ENCODE results near the gene PES1. TPM values are rescaled to one million over a fixed set of nuclear protein-coding genes. Genes with fewer than 3 reads are reported as not detected.
"Not testable (repeated sequence)": the region's sequence is repeated elsewhere in the genome, so short reads cannot be mapped to it uniquely, and the experiment has no call there.

PES1 gene
- total and polyA plus RNA-seq, 12 donors = 16.3 to 51.7 (median 25.6) TPM

- H3K27me3 ChIP-seq = no peaks in the 10 kb centered on the region
- no peaks in the 10 kb centered on the region for H3K9me3 ChIP-seq
- DNase-seq = no peak
- WGBS, 2 donors = 92 to 93% methylated on average over 19 to 29 of the region's 29 CpGs
- TF ChIP-seq CTCF (IDR thresholded peaks at IDR 0.05) = no peak
- no peak overlapping the region for H3K4me3 ChIP-seq
- intact Hi-C loops (cut with DNase I) = no loop called here
- no peak overlapping the region for H3K27ac ChIP-seq
- peaks cover 0 to 5% (median 4%) of the 10 kb centered on the region in 9 donors for H3K4me1 ChIP-seq
- ATAC-seq = no peak
- H3K36me3 ChIP-seq = no peaks in the 10 kb centered on the region
Measured at GRCh38 chr22:30596886-30597285, 5.2 kb upstream of the PES1 start.

- no peak for DNase-seq
- intact Hi-C loops (cut with DNase I) = no loop called here
- WGBS, 2 donors = 59 to 73% methylated on average over 2 of the region's 2 CpGs
- H3K4me3 ChIP-seq = no peak overlapping the region
- no peaks in the 10 kb centered on the region for H3K36me3 ChIP-seq
- no peaks in the 10 kb centered on the region for H3K27me3 ChIP-seq
- H3K4me1 ChIP-seq = peaks cover 0 to 7% (median 6%) of the 10 kb centered on the region in 9 donors
- TF ChIP-seq CTCF (IDR thresholded peaks at IDR 0.05) = no peak
- ATAC-seq = no peak
- no peak overlapping the region for H3K27ac ChIP-seq
- H3K9me3 ChIP-seq = no peaks in the 10 kb centered on the region
Measured at GRCh38 chr22:30596199-30596598, 4.5 kb upstream of the PES1 start.

- H3K4me3 ChIP-seq = peak overlapping the region in 9 of 10 donors; percentile 51 to 94 (median 81)
Measured at GRCh38 chr22:30592360-30592713, 627 bp upstream of the PES1 start.

GRCh38 chr22:30591191-30591587 is 521 bp downstream of the PES1 start:
- WGBS, 2 donors = 2% methylated on average over 14 of the region's 14 CpGs
- DNase-seq (no peak), ATAC-seq (no peak)
- peak overlapping the region in 9 of 10 donors; percentile 41 to 92 (median 81) for H3K27ac ChIP-seq
- no peak for TF ChIP-seq CTCF (IDR thresholded peaks at IDR 0.05)
- peak overlapping the region; percentile 51 to 94 (median 78) for H3K4me3 ChIP-seq
- peaks cover 3 to 21% (median 19%) of the 10 kb centered on the region in 9 donors for H3K4me1 ChIP-seq
- no peaks in the 10 kb centered on the region for H3K9me3 ChIP-seq
- H3K36me3 ChIP-seq = peaks cover 0 to 35% (median 25%) of the 10 kb centered on the region in 9 donors
- no peaks in the 10 kb centered on the region for H3K27me3 ChIP-seq
- intact Hi-C loops (cut with DNase I) = no loop called here

More at GRCh38 chr22:30592360-30592713, 627 bp upstream of the PES1 start:
- DNase-seq; intact Hi-C loops (cut with DNase I); H3K27me3 ChIP-seq; H3K9me3 ChIP-seq: not testable (repeated sequence)
- Histone ChIP-seq H3K4me1 (peaks cover 3 to 21% (median 19%) of the 10 kb centered on the region in 9 donors), H3K36me3 (peaks cover 0 to 23% (median 14%) of the 10 kb centered on the region in 9 donors), H3K27ac (peak overlapping the region in 5 of 10 donors; percentile 77 to 92 (median 81))
- ATAC-seq = peak in 1 of 8 donors; percentile 2
- 35% methylated on average over 18 of the region's 18 CpGs for WGBS, 2 donors

GRCh38 chr22:30586414-30586813 is 5.3 kb downstream of the PES1 start:
- TF ChIP-seq CTCF (IDR thresholded peaks at IDR 0.05) = no peak
- 97 to 98% methylated on average over 8 of the region's 8 CpGs for WGBS, 2 donors
- Histone ChIP-seq H3K4me1 (peaks cover 3 to 17% (median 15%) of the 10 kb centered on the region in 9 donors), H3K27me3 (no peaks in the 10 kb centered on the region), H3K27ac (no peak overlapping the region), H3K9me3 (no peaks in the 10 kb centered on the region), H3K4me3 (no peak overlapping the region), H3K36me3 (peaks cover 0 to 82% (median 62%) of the 10 kb centered on the region in 9 donors)
- DNase-seq = no peak
- intact Hi-C loops (cut with DNase I) = no loop called here
- ATAC-seq = no peak
